ENCODE data around the gene GJC1.

DNA sequence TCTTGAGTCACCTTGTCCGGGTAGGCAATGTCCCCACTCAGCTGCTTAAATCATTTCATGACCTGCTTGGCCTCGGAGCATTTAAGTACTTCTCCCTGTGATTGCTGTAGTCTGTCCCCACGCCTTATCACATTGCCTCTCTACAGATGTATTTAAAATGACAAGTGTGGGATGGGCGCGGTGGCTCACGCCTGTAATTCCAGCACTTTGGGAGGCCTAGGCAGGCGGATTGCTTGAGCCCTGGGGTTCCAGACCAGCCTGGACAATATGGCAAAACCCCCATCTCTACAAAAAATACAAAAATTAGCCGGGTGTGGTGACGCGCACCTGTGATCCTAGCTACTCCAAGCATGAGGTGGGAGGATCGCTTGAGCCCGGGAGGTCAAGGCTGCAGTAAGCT, 1.3 kb upstream of the GJC1 start:
- no peak for TF ChIP-seq EZH2 (IDR thresholded peaks at IDR 0.05; ENCODE audit: borderline replicate concordance, low read depth, low read length, poor library complexity, severe bottlenecking)
- no peak for TF ChIP-seq CTCF (conservative IDR thresholded peaks at IDR 0.05; ENCODE audit: low read depth, low read length)
